ENCODE results near the gene MADCAM1. TPM values are rescaled to one million over a fixed set of nuclear protein-coding genes. Genes with fewer than 3 reads are reported as not detected.
A peak's percentile ranks its signal among the peaks of the same experiment; 100 is the strongest.

The MADCAM1 gene
- polyA plus RNA-seq, 5 donors = 4.0 to 14.7 (median 6.2) TPM

- DNase-seq = no peak
Observed at GRCh38 chr19:485583-486236, 10.6 kb upstream of the MADCAM1 start.

DNA sequence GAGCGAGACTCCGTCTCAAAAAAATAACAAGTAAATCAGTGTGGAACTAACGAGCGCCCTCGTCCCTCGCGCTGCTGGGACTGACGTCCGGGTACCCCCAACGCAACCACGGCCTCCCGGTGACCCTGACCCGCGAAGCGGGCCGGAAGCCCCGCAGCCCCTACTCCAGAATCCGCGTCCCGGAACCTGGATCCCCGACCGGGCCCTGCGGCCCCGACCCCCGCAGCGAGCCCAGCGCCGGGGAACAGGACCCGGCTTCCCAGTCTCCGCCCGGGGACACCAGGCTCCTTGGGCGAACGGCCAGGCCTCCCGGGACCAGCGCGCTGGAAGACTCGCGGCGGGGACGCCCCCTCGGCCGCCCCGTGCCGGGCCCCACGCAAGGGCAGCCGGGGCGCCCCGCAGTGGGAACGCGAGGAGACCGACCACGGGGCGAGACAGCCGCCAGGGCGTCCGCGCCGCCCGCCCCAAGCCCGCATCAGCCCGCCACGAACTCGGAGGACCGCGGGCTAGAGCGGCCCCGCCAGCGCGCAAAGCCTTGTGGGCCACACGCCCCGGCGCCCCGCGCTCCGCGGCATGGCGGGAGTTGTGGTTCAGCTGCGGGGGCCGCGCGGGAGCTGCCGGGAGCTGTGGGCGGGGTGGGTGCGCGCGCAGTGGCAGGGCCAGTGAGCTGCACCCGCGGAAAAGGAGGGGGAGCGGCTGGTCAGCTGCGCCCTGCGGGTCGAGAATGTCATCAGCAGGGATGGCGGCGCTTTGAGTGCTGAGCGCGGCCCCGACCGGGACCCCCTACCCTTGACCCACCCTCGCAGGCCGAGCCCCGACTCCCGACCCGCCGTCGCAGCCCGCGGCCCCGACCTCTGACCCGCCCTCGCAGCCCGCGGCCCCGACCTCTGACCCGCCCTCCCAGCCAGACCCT is 7.5 kb upstream of the MADCAM1 start:
- DNase-seq = peak; percentile 92 to 94

- DNase-seq = peak in 1 of 2 donors; percentile 29
Observed at GRCh38 chr19:489418-490196, 6.7 kb upstream of the MADCAM1 start.

- DNase-seq = no peak
Observed at GRCh38 chr19:491146-491741, 5.0 kb upstream of the MADCAM1 start.

GRCh38 chr19:492091-492531 is 4.2 kb upstream of the MADCAM1 start:
- DNase-seq = no peak

DNA sequence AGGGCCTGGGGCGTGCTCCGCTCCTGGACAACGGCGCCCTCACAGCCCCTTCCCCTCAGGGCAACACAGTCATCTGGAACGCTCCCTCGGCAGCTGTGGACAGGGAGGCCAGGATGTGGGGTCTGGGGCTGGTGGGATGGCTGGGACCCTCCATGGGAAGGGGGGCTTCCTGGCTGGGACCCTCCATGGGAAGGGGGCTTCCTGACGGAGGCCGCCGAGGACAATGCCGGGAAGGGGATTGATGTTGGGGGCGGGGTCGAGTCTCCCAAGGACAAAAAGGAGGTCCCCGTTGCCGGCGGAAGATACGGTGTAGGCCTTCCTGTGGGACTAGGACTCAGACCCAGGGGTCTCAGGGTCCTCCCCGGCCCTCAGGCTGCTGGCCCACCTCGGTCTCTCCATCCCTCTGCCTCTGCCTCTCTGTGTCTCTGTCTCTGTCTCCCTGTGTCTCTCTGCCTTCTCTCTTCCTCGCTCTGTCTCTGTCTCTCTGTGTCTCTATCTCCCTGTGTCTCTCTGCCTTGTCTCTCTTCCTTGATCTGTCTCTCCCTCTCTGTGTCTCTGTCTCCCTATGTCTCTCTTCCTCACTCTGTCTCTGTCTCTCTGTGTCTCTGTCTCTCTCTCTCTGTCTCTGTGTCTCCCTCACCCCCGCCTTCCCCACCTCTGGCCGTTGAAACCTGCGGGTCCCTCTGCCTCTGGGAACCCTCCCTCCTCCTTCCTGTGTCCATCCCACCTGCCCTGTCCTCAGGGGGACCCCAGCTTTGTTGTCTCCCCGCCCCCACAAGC is 2.7 kb upstream of the MADCAM1 start:
- no peak for DNase-seq

DNA sequence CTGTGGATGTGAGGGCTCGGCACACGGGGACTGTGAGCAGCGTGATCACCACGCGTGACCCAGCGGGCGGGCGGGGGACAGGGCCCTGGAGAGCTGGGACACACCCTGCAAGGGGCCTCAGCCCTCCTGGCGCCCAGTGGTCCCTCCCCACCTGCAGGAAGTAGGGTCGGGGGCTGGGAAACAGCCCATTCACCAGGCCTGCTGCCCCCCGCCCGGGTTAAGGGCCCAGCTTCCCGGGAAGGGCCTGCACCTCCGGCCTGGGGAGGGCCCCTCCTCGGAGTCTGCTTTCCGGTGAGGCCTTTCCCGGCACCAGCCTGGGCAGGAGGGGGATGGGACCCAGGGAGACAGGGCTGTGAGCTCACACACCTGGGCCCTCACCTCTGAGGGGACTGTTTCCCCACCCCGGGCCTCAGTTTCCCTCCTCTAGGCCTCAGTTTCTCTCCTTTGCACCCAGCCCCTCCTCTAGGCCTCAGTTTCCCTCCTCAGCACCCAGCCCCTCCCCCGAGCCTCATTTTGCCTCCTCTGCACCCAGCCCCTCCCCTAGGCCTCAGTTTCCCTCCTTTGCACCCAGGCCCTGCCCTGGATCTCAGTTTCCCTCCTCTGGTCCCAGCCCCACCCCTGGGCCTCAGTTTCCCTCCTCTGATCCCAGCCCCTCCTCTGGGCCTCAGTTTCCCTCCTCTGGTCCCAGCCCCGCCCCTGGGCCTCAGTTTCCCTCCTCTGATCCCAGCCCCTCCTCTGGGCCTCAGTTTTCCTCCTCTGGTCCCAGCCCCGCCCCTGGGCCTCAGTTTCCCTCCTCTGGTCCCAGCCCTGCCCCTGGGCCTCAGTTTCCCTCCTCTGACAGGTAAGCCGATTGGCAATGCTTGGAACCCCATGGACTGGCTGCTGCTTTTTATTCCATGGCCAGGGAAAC is 1.9 kb upstream of the MADCAM1 start:
- no peak for DNase-seq

GRCh38 chr19:495081-495401 is 1.2 kb upstream of the MADCAM1 start:
- no peak for DNase-seq

- no peak for DNase-seq
Observed at GRCh38 chr19:495402-496111, 729 bp upstream of the MADCAM1 start.

GRCh38 chr19:496986-497385 is 700 bp downstream of the MADCAM1 start:
- DNase-seq = no peak

DNA sequence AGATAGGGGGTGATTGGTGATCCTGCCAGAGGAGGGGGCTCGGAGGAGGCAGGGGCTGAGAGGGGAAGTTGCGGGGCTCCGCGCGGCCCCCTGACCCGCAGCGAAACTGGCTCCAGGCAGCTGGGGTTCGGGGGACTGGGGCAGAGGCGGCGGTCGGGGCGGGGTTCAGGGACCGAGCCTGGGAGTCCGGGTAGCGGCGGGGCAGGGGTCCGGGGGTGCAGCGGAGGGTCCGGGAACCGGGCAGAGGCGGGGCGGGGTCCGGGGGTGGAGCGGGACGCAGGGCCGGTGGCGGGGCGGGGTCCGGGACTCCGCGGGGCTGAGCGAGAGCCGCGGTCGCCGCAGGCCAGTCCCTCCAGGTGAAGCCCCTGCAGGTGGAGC is 1.2 kb downstream of the MADCAM1 start:
- no peak for DNase-seq

GRCh38 chr19:497869-498510 is 1.7 kb downstream of the MADCAM1 start:
- DNase-seq = no peak

DNA sequence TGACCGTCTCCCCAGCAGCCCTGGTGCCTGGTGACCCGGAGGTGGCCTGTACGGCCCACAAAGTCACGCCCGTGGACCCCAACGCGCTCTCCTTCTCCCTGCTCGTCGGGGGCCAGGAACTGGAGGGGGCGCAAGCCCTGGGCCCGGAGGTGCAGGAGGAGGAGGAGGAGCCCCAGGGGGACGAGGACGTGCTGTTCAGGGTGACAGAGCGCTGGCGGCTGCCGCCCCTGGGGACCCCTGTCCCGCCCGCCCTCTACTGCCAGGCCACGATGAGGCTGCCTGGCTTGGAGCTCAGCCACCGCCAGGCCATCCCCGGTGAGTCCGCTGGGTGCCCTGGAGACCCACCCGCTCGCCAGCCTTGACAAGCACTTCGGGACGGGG is 2.2 kb downstream of the MADCAM1 start:
- DNase-seq = no peak

GRCh38 chr19:498977-499623 is 2.8 kb downstream of the MADCAM1 start:
- DNase-seq = no peak

- no peak for DNase-seq
Observed at GRCh38 chr19:501646-502045, 5.4 kb downstream of the MADCAM1 start.

- no peak for DNase-seq
Observed at GRCh38 chr19:504616-505015, 8.3 kb downstream of the MADCAM1 start.

DNA sequence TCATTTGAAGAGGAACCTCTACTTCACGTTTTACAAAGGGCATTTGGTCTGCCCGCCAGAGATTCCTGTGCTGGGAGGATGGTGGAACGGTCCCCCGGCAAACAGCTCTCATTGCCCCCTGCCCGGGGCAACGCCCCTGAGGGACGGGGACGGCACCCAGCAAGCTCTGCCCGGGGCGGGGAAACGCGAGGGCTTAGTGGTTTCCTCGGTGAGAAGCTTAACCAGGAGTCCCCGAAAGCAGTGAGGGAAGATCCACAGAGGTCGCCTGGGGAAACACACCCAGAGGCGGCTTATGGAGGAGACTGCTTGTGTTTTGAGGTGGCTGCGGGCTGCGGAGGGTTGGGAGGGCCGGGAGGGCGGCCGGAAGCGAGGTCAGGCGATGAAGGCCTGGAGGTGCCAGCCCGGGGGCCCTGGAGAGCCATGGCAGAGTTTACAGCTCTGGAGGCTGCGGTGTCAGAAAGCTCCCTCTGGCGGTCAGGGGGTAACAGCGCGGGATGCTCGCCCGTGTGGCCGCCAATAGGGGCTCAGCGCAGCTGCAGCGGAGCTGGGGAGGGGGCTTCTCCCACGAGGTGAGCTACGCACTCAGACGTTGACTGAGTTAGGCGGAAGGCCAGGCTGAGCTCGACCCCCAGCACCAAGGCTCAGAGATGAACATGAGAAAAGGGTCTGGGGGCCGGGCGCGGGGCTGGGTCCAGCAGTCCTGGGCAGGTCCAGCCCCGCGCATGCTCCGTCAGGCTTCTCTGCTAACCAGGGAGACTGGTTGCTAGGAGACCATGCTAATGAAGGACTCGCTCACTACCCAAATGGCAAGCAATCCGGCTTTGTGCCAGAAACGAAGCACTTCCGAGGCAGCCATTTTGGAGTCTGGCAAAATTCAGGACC is 10.4 kb downstream of the MADCAM1 start:
- peak; percentile 100 for DNase-seq

All from right lung (tissue), 5 donors.